ENCODE measurements around the gene NOX3.
"Not testable (repeated sequence)": the region's sequence is repeated elsewhere in the genome, so short reads cannot be mapped to it uniquely, and the experiment has no call there.

NOX3 gene

DNA sequence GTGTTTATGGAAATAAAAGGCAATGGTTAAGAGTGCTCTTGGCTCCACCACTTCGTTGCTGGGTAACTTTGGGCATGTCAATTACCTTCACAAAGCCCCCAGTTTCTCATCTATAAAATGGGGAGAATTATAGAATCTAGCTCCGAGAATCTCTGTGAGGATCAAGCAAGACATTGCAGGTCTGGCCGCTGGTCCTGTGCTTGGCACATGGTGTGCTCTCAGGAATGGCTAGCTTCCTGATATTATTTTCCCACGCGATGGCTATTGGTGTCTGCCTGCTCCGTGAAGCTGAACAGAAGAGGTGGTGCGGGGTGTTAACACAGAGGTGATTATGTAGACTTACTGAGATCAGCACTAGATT, 57.0 kb downstream of the NOX3 start:
- no peak for DNase-seq

DNA sequence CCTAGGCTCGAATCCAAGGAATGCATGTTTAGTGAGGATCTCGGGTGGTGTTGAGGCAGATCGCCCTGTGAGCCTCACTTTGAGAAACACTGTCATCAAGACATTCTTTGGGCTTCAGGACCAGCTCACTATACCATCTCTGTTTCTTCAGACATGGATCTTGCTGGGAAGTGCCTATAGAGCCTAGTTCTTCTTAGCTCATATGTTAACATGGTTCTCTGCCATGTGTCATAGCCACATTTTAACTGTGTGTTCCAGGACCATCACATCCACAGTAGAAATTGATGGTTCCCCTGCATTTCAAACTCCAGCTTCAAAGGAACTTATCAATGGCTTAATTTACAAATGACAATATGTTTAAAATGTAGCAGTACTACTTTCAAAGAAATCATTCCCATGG, 57.4 kb downstream of the NOX3 start:
- no peak for DNase-seq

DNA sequence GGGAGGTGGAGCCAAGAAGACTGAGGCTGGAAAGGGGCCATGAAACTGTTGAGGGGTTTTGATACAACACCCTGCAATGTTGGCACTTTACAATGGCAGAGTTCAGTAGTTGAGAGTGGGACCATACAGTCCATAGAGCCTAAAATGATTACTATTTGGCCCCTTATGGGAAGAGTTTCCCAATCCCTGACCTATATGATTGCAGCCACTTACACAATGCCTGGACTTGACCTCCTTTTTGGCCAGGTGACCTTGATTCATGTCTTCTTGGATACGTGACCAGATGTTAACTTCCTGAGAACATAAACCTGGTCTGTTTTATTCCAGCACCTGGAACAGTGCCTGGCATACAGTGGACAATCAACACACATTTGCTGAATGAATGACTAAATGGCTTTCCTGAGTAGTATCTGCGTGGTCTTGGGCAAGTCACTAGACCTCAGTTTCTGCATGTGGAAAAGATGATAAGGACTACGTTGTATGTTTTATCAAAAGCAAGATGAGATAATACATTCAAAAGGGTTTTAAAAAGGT, 58.4 kb downstream of the NOX3 start:
- DNase-seq = no peak

DNA sequence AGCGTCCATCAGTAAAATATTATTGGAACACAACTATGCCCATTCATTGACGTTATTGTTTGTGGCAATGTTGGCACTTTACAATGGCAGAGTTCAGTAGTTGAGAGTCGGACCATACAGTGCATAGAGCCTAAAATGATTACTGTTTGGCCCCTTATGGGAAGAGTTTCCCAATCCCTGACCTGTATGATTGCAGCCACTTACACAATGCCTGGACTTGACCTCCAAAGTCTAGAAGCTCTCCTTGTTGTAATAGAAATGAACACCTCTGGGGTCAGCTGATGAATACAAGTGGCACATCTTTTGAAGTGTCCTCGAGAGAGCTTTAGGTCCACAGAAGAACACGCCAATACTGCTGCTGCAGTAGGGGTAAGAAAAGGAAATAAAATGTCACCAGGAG, 59.0 kb downstream of the NOX3 start:
- no peak for DNase-seq

- no peak for DNase-seq
Observed at GRCh38 chr6:155395339-155395738, 60.3 kb downstream of the NOX3 start.

DNA sequence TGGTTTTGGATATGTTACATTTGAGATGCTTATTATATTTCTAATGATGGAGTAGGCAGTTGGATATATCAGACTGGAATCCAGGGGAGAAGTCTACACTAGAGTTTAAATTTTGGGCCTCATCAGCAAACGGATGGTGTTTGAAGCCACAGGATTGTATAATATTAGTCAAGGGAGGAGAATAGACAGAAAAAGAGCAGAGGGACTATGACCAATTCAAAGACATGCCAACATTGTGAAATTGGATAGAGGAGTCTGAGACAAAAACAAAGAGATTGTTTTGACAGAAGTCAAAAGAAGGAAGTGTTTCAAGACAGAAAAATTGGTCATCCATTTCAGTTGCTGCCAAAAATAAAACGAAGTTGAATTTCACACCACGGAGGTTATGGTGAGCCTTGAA, 66.5 kb downstream of the NOX3 start:
- DNase-seq = no peak

GRCh38 chr6:155388591-155388990, 67.0 kb downstream of the NOX3 start:
- DNase-seq = no peak

DNA sequence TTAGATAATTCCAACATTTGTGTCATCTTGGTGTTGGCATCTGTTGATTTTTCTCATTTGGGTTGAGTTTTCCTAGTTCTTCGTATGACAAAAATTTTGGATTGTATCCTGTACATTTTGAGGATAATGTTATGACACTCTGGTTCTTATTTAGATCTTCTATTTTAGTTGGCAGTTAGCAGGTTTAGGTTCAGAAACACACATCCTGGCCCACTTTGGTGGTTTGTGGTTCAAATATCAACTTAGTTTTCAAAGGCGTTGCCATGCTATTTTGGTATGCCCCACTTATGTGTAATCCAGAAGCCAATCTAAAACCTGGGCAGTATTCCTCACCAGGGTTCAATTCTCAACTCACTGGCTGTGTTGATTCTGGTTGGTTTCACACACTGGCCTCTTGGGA, 68.2 kb downstream of the NOX3 start:
- DNase-seq = no peak

DNA sequence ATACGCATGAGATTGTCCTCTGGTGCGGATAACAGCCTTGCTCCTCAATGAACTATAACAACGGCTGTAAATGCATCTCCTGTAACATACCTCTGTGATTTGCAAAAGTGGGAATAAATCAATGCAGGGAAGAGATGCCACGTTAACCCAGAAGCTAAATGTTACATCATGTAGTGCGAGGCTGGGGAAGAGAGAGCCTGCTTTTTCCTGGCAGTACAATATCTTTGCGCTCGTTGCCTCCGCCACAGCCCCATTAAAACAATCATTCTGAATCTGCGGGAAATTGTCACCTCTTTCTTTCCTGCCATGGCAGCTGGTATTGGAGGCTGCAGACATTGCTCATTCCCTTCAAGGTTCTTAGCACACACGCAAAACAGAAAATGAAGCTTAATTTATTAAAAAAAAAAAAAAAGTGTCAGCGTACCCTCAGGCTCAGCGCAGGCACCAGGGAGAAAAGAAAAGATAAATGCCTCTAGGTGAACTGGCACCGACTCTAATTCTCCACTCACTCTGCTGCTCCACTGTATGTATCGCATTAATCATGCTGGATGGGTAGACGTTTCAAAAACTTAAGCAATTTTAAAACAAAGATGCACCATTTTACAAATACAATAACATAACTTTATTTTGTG, 71.2 kb downstream of the NOX3 start:
- DNase-seq = no peak

- no peak for DNase-seq
Observed at GRCh38 chr6:155383913-155384312, 71.7 kb downstream of the NOX3 start.

GRCh38 chr6:155382338-155382685, 73.3 kb downstream of the NOX3 start:
- no peak for DNase-seq

- DNase-seq = no peak
Observed at GRCh38 chr6:155381673-155382337, 73.8 kb downstream of the NOX3 start.

DNA sequence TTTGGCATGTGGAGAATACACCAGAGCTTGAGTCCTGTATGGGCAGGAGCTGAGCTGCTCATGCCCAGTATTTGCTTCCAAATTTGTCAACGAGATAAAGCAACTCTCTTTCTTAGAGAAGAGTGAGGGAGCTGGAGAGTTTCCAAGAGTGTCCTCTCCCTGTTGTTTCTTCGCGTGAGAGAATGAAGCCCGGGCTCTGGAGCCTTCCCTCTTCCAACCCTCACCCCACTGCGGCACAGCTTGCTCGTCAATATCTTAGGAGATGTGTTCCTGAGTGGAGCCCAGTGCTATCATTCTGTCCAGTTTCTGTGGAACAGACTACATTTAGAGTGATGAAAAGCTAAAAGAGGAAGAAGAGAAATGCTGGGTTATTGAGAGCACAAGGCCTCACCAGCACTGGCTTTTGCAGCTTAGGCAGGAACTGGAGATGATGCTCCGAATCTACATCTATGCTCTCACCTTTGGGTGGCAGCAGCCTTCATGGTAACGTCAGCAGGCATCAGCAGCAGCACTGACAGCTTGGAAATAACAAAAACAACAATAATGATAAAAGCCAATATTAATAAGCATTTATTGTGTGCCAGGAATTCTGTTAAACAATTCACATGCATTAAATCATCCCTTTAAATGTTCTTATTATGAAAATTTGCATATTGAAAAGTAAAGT, 74.8 kb downstream of the NOX3 start:
- no peak for DNase-seq

DNA sequence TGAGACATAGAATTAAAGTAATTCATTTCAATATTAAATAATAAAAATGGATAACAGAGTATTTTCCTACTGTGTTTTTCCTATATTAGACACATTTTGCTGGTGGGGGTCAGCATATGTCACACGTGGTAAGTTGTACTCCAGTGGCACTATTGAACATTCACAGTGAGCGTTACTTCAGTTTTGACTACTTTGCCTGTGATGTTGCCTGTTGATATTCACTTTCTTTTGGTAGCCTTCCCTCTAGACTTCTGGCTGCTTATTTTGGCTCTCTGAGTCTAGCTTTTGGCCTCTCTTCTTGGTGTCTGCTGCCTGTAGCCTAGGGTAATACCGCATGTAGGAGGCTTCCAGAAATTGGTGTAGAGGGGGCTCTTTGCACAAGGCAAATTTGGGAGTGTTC, 76.9 kb downstream of the NOX3 start:
- no peak for DNase-seq

DNA sequence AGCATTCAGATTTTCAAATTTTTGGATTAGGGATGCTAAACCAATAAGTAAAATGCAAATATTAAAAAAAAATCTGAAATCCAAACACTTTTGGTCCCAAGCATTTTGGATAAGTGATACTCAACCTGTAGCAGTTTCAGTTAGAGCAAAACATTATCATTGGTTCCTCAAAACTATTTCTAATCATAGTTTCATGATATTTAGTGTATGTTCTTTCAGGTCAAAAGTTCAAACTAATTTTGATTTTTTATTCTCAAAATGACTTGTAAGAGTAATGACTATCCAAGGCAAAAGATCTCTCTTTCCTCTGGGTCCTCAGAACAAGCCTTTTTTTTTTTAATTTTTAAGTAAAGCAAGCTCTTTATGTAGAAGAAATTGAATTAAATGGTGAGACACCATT, 77.4 kb downstream of the NOX3 start:
- DNase-seq = no peak

DNA sequence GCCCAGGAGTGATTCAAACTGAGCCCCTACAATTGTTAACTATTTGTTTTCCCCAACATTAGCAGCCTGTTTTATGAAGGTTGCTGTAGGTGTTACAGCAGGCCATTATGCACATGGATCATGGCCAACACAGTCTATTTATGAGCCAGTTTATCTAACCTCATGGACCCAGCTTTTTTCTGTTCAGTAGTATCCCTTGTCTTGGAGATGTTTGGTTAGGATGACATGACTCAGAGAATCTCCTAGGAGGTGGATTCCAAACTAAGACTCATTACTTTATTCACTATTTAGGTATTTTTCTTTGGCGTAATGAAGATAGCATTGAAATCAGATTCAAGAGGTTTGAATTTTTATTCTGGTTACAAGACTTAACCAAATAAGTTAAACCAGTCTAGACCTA, 78.6 kb downstream of the NOX3 start:
- no peak for DNase-seq

GRCh38 chr6:155375801-155376200, 79.8 kb downstream of the NOX3 start:
- no peak for DNase-seq

DNA sequence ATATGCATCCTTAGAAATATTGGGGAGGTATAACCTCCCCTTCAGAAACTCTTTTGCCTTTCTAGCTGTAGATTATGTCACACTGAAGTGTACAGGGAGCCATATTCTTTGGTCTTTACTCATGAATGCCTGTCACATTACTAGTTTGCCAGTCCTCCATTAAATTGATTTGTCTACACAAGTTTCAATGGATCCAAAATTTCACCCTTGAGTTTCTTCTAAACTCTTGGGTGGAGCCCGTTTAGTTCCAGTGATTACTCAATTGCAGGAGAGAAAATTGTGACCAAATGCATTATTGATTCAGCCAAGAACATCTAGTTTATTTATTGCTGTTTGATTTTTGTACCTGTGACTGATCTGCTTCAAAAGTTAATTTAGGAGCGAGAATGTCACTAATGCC, 81.0 kb downstream of the NOX3 start:
- no peak for DNase-seq

DNA sequence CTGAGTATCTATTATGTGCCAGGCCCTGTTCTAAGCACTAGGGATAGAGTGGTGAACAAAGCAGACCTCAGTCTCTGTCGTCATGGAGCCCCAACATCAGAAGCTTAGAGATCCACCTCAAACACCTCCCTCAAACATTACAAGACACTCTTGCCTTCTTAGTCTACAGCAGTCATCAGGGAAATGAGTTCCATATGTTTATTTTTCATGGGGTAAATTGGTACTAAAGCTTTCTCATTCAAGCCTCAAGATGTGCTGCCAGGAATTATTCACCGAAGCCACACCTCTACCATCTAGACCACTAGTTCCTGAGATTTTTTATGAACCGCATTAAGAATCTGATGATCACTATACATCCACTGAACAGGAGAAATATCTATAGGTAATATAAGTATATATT, 82.4 kb downstream of the NOX3 start:
- no peak for DNase-seq

DNA sequence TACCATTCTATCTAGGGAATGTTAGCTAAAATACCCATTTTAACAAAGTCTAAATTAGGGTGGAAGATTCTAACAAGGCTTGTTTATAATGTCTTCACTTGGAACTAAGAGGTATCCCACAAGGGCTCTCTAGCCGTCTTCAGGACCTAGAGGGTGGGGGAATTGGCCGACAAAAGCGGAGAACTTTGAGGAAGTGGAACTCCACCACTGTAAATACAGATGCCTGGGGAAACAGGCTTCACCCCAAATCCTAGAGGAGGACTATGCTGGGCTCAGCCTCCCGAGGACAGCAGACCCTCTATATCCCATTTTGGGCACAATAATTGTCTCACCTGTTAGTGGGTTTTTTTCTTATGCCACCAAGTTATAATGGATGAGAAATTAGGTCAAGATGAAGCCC, 83.4 kb downstream of the NOX3 start:
- no peak for DNase-seq

- DNase-seq = no peak
Observed at GRCh38 chr6:155371230-155371629, 84.4 kb downstream of the NOX3 start.

GRCh38 chr6:155366325-155366724, 89.3 kb downstream of the NOX3 start:
- DNase-seq = no peak

- no peak for DNase-seq
Observed at GRCh38 chr6:155364844-155365437, 90.7 kb downstream of the NOX3 start.

GRCh38 chr6:155364021-155364420, 91.6 kb downstream of the NOX3 start:
- not testable (repeated sequence) for DNase-seq

Data from activated effector memory CD4-positive, alpha-beta T cell treated with anti-CD3 and anti-CD28 coated beads, Interleukin-2, amount 50 U/mL, for 16 hours (primary cell).